Measurements from ENCODE around the gene GMPS.
"Not testable (repeated sequence)": the region's sequence is repeated elsewhere in the genome, so short reads cannot be mapped to it uniquely, and the experiment has no call there.

The GMPS gene

GRCh38 chr3:155870133-155870944 is at the start of gene GMPS:
TSS of gene GMPS (plus strand) at chr3:155870650. CDS start at chr3:155870871, 221 bp downstream.
- peak; percentile 87 to 94 (median 94) for DNase-seq (ENCODE audit: low read depth in 3 of 3, low spot score in 1 of 3)

GRCh38 chr3:155828490-155829098 is 41.9 kb upstream of the GMPS start:
- not testable (repeated sequence) for DNase-seq (ENCODE audit: low read depth in 3 of 3, low spot score in 1 of 3)

- DNase-seq (ENCODE audit: low read depth in 3 of 3, low spot score in 1 of 3), result no peak
Measured at GRCh38 chr3:155835341-155836071, 34.9 kb upstream of the GMPS start.

- no peak for DNase-seq (ENCODE audit: low read depth in 3 of 3, low spot score in 1 of 3)
Measured at GRCh38 chr3:155843569-155843968, 26.9 kb upstream of the GMPS start.

- no peak for DNase-seq (ENCODE audit: low read depth in 3 of 3, low spot score in 1 of 3)
Measured at GRCh38 chr3:155846119-155846518, 24.3 kb upstream of the GMPS start.

- DNase-seq (ENCODE audit: low read depth in 3 of 3, low spot score in 1 of 3), result no peak
Measured at GRCh38 chr3:155847993-155848392, 22.5 kb upstream of the GMPS start.

GRCh38 chr3:155849404-155849803 is 21.0 kb upstream of the GMPS start:
- DNase-seq (ENCODE audit: low read depth in 3 of 3, low spot score in 1 of 3), result not testable (repeated sequence)

GRCh38 chr3:155852341-155852740 is 18.1 kb upstream of the GMPS start:
- DNase-seq (ENCODE audit: low read depth in 3 of 3, low spot score in 1 of 3), result no peak

GRCh38 chr3:155853214-155854140 is 17.0 kb upstream of the GMPS start:
- DNase-seq (ENCODE audit: low read depth in 3 of 3, low spot score in 1 of 3), result peak in 2 of 3 donors; percentile 7 to 8

GRCh38 chr3:155854141-155854940 is 16.1 kb upstream of the GMPS start, which contains the start of gene SLC33A1:
TSS of gene SLC33A1 (minus strand) at chr3:155854427. CDS start at chr3:155853997, 430 bp downstream.
- peak; percentile 95 to 99 (median 96) for DNase-seq (ENCODE audit: low read depth in 3 of 3, low spot score in 1 of 3)

- no peak for DNase-seq (ENCODE audit: low read depth in 3 of 3, low spot score in 1 of 3)
Measured at GRCh38 chr3:155859859-155860258, 10.6 kb upstream of the GMPS start.

GRCh38 chr3:155860424-155860823 is 10.0 kb upstream of the GMPS start:
- not testable (repeated sequence) for DNase-seq (ENCODE audit: low read depth in 3 of 3, low spot score in 1 of 3)

- DNase-seq (ENCODE audit: low read depth in 3 of 3, low spot score in 1 of 3), result no peak
Measured at GRCh38 chr3:155861476-155862183, 8.8 kb upstream of the GMPS start.

- peak in 2 of 3 donors; percentile 28 to 31 for DNase-seq (ENCODE audit: low read depth in 3 of 3, low spot score in 1 of 3)
Measured at GRCh38 chr3:155862290-155862982, 8.0 kb upstream of the GMPS start.

- no peak for DNase-seq (ENCODE audit: low read depth in 3 of 3, low spot score in 1 of 3)
Measured at GRCh38 chr3:155863072-155863784, 7.2 kb upstream of the GMPS start.

- DNase-seq (ENCODE audit: low read depth in 3 of 3, low spot score in 1 of 3), result no peak
Measured at GRCh38 chr3:155869691-155870090, 759 bp upstream of the GMPS start.

- DNase-seq (ENCODE audit: low read depth in 3 of 3, low spot score in 1 of 3), result peak in 1 of 3 donors; percentile 20
Measured at GRCh38 chr3:155870945-155871745, 695 bp downstream of the GMPS start.

All from stimulated activated CD4-positive, alpha-beta T cell treated with anti-CD3 and anti-CD28 coated beads, TNF-alpha, amount 100 ng/mL, for 1 hour (primary cell).